ENCODE measurements around the gene POU2F1.

POU2F1 gene

GRCh38 chr1:167467126-167467710 lies 246.5 kb downstream of the POU2F1 start:
- no peak for DNase-seq (ENCODE audit: low spot score)

DNA sequence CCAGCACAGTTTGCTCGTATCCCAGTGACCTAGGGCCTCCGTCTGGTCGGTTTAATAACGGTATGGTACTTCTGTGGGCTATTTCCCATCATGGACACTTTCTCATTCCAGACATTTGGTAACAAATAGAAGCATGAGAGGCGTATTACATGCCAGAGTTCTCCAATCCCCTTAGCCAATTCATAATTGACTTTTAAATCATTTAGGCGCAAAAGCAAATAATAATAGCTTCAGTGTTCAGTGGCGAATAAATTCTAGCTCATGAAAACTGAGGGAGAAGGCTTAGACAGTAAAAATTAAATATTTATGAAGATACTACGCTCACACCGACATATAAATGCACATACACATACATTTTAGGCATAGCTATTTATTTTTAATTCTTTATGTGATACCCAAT lies 247.1 kb downstream of the POU2F1 start:
- no peak for DNase-seq (ENCODE audit: low spot score)

- DNase-seq (ENCODE audit: low spot score): no peak
Observed at GRCh38 chr1:167469280-167469965, 248.7 kb downstream of the POU2F1 start.

- DNase-seq (ENCODE audit: low spot score): no peak
Observed at GRCh38 chr1:167471568-167471967, 250.9 kb downstream of the POU2F1 start.

DNA sequence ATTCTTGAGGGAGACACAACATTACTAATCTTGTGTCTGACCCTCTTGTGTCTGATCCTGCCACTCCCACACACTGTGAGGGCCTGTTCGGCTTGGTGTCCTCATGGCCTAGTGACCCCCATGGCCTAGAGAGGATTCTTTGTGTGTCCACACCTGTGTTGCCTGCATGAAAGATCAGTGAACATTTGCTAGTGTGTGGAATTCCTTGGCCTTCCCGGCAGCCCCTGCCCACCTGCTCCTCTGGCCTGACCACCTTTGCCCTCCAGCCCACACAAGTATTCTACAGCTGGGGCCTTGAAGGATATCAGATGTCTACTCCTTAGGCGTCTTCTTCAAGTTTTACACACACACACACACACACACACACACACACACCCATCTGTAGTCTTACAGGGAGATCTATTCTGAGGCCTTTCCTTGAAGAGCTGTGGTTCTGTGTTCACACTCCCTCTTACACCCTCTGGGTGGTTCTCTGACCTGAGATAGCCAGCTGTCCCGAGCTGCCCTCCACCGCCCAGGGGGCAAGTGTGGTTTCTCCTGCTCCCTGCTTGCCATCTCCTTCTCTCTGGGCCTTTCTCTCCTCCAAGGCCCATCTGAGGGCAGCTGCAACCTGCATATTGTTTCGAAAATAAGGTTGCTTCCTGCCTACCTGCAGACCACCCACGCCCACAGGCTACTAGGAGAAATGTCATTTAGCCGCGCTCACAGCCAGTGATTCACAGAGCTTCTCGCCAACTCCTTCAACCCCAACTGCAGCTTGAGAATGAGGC lies 252.3 kb downstream of the POU2F1 start:
- DNase-seq (ENCODE audit: low spot score): no peak

DNA sequence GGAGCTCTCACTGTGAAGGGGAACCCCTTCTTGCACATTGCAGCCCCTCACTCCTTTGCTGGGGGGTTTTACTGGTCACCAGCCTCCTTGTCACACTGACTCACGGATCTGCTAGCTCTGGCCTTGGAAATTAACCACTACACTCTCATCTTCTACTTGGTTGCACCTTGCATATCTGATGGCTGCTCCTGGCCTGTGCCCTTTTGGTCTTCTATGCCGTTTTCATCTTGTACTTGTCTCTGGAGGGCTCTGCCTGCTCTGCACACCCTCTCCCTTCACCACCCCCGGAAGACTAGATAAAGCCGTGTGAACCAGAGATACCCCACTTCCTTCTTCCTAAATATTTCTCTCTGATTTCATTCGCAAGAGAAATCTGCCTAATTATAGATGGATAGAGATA lies 253.1 kb downstream of the POU2F1 start:
- DNase-seq (ENCODE audit: low spot score): no peak

GRCh38 chr1:167474191-167474641 lies 253.5 kb downstream of the POU2F1 start:
- no peak for DNase-seq (ENCODE audit: low spot score)

DNA sequence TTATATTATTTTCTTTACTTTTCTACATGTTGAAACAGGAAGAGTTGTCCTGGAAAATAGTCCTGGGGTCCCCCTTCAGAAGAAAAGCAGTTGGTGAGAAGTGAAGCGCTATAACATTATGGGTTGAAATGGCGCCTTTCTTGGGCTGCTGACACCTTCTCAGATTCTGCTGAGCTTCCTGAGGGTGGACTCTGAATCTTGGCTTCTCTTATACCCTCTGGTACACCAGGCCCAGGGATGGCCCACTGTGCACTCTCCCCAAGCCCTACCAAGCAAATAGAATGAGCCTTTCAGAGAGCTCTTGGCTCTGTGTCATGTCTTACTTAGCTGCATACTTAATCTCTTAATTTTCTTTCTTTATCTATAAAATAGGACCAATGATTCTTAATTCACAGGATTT lies 255.4 kb downstream of the POU2F1 start:
- DNase-seq (ENCODE audit: low spot score): no peak

All from hematopoietic multipotent progenitor cell treated with erythropoietin and hydrocortisone succinate and interleukin-3 and kit ligand, for 15 days (in vitro differentiated cells).